Pulmonary artery endothelial cell (primary cell): Measurements from ENCODE around the gene MICALL1. TPM values are rescaled to one million over a fixed set of nuclear protein-coding genes. Genes with fewer than 3 reads are reported as not detected.
"Not testable (repeated sequence)": the region's sequence is repeated elsewhere in the genome, so short reads cannot be mapped to it uniquely, and the experiment has no call there.

Experiments
- DNase-seq: peaks from one replicate; pipeline ENCODE4 v3.0.0-alpha.2; 2011; ENCODE audit warnings: low read depth, low spot score
- total RNA-seq: library from RNA; depleted of rRNA; stranded (reverse); fragments of >200 nt; gene quantifications from 2 replicates; pipeline ENCODE4 v1.2.3, GENCODE V29; 2014

MICALL1 gene
- total RNA-seq, 1 donor from 2014 or later = 24.5 TPM

- DNase-seq = no peak
These were observed 20.9 kb downstream of the MICALL1 start for GRCh38 chr22:37926771-37927636.

GRCh38 chr22:37927637-37927936 is 21.5 kb downstream of the MICALL1 start:
- DNase-seq = no peak

DNA sequence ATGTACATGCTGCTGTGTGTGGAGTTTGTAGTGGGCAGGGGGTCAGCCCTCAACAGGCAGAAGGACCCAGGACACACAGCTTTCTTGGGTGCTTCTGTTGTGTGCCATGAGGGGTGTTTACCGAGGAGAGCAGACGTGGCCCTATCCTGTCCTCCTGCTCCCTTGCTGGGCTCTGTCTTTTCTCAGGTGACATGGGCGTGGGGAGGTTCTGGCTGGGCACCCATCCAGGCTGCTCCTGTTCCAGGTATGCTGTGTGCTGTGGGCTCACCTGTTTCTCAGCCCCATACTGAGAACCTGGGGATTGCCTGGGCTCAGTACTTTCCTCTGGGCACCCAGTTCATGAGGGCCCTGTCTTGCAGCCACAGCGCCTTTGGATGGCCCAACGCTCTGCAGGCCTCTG is 23.3 kb downstream of the MICALL1 start:
- no peak for DNase-seq

DNA sequence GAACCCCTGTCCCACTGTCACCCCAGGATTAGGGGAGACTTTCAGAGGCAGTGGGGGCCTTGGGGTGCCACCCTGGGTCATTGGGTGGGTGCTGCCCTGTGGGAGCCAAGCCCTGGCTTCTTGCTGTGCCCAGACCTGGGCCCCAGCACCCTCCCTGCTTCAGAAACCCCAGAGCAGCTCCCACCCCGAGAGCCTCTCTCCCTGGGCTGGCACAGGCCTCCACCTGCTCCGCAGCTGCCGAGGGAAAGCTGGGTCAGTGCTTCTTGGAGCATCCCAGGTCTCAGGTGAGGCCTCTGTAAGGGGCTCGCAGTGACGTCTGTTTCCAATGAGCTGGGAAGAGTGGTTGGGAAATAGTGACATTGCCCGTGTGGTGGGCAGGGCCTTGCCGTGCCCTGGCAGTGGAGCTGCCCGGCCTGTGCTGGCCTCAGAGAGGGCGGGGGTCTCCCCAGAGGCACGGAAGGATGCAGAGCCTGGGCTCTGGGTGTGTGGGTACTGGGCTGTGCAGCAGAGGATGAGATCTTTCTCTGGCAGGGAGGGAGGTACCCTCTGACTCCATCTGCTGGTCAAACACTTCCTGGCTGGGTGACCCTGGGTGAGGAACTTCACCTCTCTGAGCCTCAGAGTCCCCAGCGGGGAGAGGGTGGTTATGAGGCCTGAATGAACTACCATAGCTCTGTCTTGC is 24.3 kb downstream of the MICALL1 start:
- no peak for DNase-seq

GRCh38 chr22:37930952-37931440 is 24.9 kb downstream of the MICALL1 start:
- DNase-seq = no peak

GRCh38 chr22:37931893-37932389 is 25.8 kb downstream of the MICALL1 start:
- DNase-seq = no peak

DNA sequence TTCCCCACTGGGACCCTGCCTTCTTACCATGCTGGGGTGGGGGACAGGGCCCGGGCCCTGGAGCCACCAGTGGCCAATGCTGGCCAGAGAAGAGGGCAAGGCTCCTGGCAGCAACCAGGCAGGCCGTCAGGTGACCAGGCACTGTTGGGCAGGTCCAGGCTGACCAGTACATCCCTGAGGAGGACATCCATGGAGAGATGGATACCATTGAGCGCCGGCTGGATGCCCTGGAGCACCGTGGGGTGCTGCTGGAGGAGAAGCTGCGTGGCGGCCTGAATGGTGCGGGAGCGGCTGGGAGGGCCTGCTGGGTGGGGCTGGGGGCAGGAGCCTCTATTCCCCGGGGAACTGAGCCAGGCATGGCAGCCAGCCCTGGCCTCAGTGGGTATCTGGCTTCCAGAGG is 26.3 kb downstream of the MICALL1 start:
- no peak for DNase-seq

GRCh38 chr22:37932821-37933578 is 26.9 kb downstream of the MICALL1 start:
- no peak for DNase-seq

- DNase-seq = peak; percentile 71
These were observed 27.7 kb downstream of the MICALL1 start for GRCh38 chr22:37933711-37934376.

- no peak for DNase-seq
These were observed 34.7 kb downstream of the MICALL1 start for GRCh38 chr22:37940698-37941376.

DNA sequence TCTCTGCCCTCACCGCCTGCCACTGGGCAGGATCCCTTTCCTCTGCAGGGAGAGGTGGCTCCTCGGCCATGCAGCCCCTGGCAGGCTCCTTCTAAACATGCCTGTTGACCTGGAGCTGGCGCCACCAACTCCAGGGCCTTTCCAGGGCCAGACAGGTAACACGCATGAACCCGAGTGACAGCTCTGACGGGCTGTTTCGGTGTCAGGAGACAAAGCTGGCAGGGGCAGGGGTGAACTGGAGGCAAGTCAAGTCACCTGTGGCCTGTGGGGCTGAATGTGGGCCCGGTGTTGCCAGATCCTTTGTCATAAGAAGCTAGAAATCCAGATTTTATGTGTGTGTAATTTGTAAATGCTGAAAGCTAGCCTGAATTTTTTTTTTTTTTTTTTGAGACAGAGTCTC is 36.0 kb downstream of the MICALL1 start:
- DNase-seq = no peak

DNA sequence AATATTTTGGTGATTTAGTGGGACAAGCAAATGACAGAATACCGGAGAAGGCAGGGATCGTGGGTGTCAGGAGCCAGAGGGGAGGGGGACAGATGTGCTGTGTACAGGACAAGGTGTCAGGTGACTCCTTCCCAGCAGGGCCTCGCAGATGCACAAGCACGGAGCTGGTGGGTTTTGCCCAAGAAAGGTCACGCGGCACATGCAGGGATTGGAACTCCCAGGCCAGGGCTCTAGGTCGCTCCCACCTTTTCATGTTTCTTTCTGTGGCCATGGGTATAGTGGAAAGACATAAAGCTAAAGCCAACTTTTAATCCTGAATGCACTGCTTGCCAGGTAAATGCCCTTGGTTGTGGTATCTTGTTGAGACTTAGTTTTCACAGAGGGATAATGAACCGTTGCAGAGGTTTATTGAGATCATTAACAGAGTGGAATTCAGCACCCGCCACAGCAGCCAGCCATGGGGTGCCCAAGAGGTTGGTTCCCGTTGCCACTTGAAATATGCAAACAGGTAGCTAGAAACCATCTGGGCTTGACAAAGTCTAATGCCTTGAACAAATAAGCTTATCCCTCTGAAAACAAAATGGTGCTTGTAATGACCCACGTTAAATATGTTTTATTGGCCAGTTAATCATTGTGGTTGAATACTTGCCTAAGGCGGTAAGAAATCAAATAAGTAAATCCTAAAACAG is 37.2 kb downstream of the MICALL1 start:
- DNase-seq = no peak

DNA sequence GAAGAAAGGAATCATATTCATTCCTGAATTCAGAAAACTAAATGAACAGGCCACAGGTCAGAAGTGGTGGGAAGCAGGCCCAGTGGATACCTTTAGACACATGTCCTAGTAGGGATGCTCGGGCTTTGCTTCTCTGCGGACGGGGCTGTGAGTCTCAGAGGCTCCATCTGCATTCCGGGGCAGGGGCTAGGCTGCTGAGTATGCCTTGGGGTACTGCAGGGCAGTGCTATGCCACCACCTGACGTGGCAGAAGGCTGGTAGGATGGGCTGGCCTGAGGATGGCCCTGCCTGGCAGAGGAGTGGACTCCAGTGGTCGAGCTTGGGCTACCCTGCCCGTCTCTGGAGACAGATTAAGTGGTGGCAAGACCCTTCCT is 37.7 kb downstream of the MICALL1 start:
- no peak for DNase-seq

DNA sequence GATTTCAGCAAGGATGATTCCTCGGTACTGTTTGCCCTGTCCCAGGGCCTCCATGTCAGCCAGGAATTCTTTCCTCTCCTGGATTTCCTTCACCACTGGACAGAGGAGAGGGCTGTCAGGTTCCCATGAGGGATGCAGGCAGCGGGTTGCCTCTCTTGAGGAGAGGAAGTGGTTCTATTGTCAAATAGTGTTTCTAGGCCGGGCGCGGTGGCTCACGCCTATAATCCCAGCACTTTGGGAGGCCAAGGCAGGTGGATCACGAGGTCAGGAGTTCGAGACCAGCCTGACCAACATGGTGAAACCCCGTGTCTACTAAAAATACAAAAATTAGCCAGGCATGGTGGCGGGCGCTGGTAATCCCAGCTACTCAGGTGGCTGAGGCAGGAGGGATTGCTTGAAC is 38.3 kb downstream of the MICALL1 start:
- not testable (repeated sequence) for DNase-seq

- not testable (repeated sequence) for DNase-seq
These were observed 41.2 kb downstream of the MICALL1 start for GRCh38 chr22:37947142-37947795.

- no peak for DNase-seq
These were observed 45.2 kb downstream of the MICALL1 start for GRCh38 chr22:37951305-37951704.

DNA sequence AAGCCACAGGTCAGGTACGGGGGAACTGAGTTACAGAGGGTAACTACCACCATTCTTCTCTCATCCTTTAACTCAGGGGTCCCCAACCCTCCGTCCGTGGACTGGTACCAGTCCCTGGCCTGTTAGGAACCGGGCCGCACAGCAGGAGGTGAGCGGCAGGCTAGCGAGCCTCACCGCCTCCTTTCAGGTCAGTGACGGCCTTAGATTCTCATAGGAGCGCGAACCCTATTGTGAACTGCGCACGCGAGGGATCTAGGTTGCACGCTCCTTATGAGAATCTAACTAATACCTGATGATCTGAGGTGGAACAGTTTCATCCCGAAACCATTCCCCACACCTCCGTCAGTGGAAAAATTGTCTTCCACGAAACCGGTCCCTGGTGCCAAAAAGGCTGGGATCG is 46.5 kb downstream of the MICALL1 start:
- not testable (repeated sequence) for DNase-seq

DNA sequence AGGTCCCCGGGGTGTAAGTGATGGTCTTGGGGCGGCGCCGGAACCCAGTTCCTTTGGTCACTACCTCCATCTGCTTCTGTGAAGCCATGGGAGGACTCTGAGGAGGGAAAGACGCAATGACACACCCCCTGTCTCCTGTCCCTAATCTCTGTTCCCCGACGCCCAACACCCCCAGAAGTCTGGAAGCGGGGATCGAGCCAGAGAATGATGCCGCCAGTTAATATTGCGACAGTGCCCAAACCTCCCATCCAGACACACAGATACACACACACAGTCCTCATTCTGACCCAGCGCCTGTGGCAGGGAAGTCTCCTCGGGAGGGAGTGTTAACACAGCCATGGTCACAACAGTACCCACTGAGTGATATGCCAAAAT is 47.0 kb downstream of the MICALL1 start:
- DNase-seq = no peak

GRCh38 chr22:37953437-37954179 is 47.5 kb downstream of the MICALL1 start, which contains the start of the genes C22orf23 and POLR2F:
Gene C22orf23, minus strand, starts transcription at chr22:37953601. Its CDS starts 452 bp downstream, at chr22:37953149.
Gene POLR2F, plus strand, starts transcription at chr22:37953699. Its CDS starts 89 bp downstream, at chr22:37953788.
- peak; percentile 71 for DNase-seq
